Lung (tissue), 12 donors: Measurements from ENCODE around the gene RAB29. TPM values are rescaled to one million over a fixed set of nuclear protein-coding genes. Genes with fewer than 3 reads are reported as not detected.

ENCODE experiments used
- ATAC-seq: fragments of 200-7000 bp; cut with Tn5 transposase; one replicate; pipeline ENCODE4 v1.9.1; 2020; ENCODE audit warnings: moderate number of reproducible peaks; ENCODE audit not compliant: insufficient read depth, low FRiP score
- DNase-seq, 3 donors: peaks; one replicate each; pipeline ENCODE4 v3.0.0-alpha.2; 2013 to 2017
- H3K27ac ChIP-seq, 2 donors: one replicate each; pipeline ENCODE4 v1.5.1; 2013; ENCODE audit warnings: mild to moderate bottlenecking in 2 of 2, moderate library complexity in 2 of 2, control low read depth in 1 of 2, inconsistent platforms in 1 of 2, low read depth in 1 of 2, low read length in 1 of 2
- H3K27me3 ChIP-seq, 3 donors: one replicate each; pipeline ENCODE4 v1.5.1; 2013; ENCODE audit warnings: low read length in 2 of 3; ENCODE audit not compliant: control insufficient read depth in 3 of 3, insufficient read depth in 3 of 3
- H3K36me3 ChIP-seq, 4 donors: one replicate each; pipeline ENCODE4 v1.5.1; 2013; ENCODE audit warnings: low read length in 4 of 4, mild to moderate bottlenecking in 1 of 4, moderate library complexity in 1 of 4; ENCODE audit not compliant: control insufficient read depth in 4 of 4, insufficient read depth in 4 of 4
- H3K4me1 ChIP-seq, 5 donors: one replicate each; pipeline ENCODE4 v1.5.1; 2013; ENCODE audit warnings: low read length in 5 of 5, mild to moderate bottlenecking in 2 of 5, moderate library complexity in 1 of 5; ENCODE audit not compliant: control insufficient read depth in 5 of 5, insufficient read depth in 5 of 5
- H3K4me3 ChIP-seq: one replicate; pipeline ENCODE4 v1.5.1; 2013; ENCODE audit warnings: mild to moderate bottlenecking, control low read depth, moderate library complexity
- H3K9ac ChIP-seq, 2 donors: one replicate each; pipeline ENCODE4 v1.5.1; 2013; ENCODE audit warnings: low read length in 2 of 2, control low read depth in 1 of 2; ENCODE audit not compliant: insufficient read depth in 1 of 2
- H3K9me3 ChIP-seq, 4 donors: one replicate each; pipeline ENCODE4 v1.5.1; 2013; ENCODE audit warnings: low read length in 3 of 4, mild to moderate bottlenecking in 1 of 4, moderate library complexity in 1 of 4; ENCODE audit not compliant: control insufficient read depth in 4 of 4, insufficient read depth in 3 of 4
- WGBS, 2 donors: extraction: QIAGEN DNeasy Blood & Tissue Kit; methylation state at CpG; one replicate each; pipeline ENCODE4 v1.1.7; 2013; 5-methylcytosine and 5-hydroxymethylcytosine counted together
- polyA plus RNA-seq, 2 donors: library from polyadenylated mRNA; stranded (reverse); fragments of 200-250 nt; gene quantifications; one replicate each; pipeline ENCODE4 v1.2.1, GENCODE V29; 2013
- total RNA-seq, 2 donors: library from RNA; depleted of rRNA in 1 of 2; stranded (reverse); fragments of >200 nt in 1 of 2; gene quantifications; one replicate each; pipeline ENCODE4 v1.2.1, GENCODE V29; 2014 to 2021
- TF ChIP-seq, protein P1 (sequence below): IDR thresholded peaks from 2 replicates; pipeline ENCODE4 v1.5.1; 2012; ENCODE audit warnings: mild to moderate bottlenecking; ENCODE audit errors: control extremely low read depth, extremely low read depth
- donor health status: control.
- donor health status: control.
- donor health status: Bipolar disorder and iron deficiency.
- donor health status: healthy.
- donor health status: DM: yes; HTN: yes; CAD: no.

Gene RAB29
- total and polyA plus RNA-seq, 4 donors, result 8.7 to 20.0 (median 15.5) TPM

DNA sequence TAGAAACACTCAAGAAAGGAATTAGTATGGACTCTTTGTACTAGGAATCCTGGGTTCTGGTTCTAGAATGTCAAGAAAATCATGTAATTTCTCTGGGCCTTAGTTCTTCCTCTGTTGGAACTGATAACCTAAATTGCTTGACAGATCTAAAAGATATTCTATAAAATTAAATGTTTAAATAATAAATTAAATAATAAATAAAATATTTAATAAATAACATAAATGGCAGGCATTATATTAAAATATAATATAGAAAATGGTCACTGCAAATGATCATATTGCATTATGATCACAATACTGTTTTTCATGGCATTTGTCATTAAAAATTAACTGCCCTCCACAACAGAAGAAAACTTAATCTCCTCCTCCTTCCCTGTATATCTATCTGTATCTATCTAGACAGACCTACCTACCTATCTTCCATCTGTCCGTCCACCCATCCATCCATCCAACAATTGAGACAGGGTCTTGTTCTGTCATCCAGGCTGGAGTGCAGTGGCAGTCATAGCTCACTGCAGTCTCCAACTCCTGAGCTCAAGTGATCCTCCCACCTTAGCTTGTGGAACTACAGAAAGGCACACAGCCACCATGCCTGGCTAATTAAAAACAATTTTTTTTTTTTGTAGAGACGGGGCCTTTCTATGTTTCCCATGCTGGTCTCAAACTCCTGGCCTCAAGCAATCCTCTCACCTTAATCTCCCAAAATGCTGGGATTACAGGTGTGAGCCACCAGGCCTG is 41.7 kb downstream of the RAB29 start:
- no peak overlapping the region for H3K4me3 ChIP-seq
- ATAC-seq (no peak), DNase-seq (no peak)
- H3K27ac ChIP-seq, result no peak overlapping the region
- no peaks in the 10 kb centered on the region for H3K27me3 ChIP-seq
- 95% methylated on average over 2 of the region's 2 CpGs for WGBS, 2 donors
- no peak overlapping the region for H3K9ac ChIP-seq
- peaks cover 0 to 4% (median 3%) of the 10 kb centered on the region in 5 donors for H3K4me1 ChIP-seq
- TF ChIP-seq, protein P1, sequence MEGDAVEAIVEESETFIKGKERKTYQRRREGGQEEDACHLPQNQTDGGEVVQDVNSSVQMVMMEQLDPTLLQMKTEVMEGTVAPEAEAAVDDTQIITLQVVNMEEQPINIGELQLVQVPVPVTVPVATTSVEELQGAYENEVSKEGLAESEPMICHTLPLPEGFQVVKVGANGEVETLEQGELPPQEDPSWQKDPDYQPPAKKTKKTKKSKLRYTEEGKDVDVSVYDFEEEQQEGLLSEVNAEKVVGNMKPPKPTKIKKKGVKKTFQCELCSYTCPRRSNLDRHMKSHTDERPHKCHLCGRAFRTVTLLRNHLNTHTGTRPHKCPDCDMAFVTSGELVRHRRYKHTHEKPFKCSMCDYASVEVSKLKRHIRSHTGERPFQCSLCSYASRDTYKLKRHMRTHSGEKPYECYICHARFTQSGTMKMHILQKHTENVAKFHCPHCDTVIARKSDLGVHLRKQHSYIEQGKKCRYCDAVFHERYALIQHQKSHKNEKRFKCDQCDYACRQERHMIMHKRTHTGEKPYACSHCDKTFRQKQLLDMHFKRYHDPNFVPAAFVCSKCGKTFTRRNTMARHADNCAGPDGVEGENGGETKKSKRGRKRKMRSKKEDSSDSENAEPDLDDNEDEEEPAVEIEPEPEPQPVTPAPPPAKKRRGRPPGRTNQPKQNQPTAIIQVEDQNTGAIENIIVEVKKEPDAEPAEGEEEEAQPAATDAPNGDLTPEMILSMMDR, result no peak
- no peaks in the 10 kb centered on the region for H3K9me3 ChIP-seq
- H3K36me3 ChIP-seq, result peaks cover 1 to 12% (median 3%) of the 10 kb centered on the region in 4 donors

DNA sequence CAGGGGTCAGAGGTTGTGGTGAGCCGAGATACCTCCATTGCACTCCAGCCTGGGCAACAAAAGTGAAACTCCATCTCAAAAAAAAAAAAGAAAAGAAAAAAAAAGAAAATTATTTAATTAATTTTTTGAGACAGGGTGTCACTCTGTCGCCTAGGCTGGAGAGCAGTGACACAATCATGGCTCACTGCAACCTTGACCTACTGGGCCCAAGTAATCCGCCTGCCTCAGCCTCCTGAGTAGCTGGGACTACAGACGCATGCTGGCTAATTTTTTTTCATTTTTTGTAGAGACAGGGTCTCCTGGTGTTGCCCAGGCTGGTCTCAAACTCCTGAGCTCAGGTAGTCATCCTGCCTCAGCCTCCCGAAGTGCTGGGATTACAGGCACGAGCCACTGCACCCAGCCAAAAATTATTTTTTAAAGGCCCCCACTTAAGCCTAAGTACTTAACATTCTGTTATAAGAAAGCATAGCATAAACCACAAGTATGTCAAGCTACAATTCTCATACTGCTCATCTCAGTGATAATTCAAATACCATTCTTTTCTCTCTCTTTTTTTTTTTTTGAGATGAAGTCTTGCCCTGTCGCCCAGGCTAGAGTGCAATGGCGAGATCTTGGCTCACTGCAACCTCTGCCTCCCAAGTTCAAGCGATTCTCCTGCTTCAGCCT is 45.2 kb downstream of the RAB29 start:
- TF ChIP-seq, protein P1, result no peak
- no peaks in the 10 kb centered on the region for H3K27me3 ChIP-seq
- no peak overlapping the region for H3K27ac ChIP-seq
- no peak overlapping the region for H3K9ac ChIP-seq
- DNase-seq (no peak), ATAC-seq (no peak)
- H3K36me3 ChIP-seq, result peaks cover 3 to 18% (median 9%) of the 10 kb centered on the region in 4 donors
- H3K9me3 ChIP-seq, result no peaks in the 10 kb centered on the region
- WGBS, 2 donors, result 95 to 97% methylated on average over 9 of the region's 9 CpGs
- peaks cover 0 to 3% (median 0%) of the 10 kb centered on the region in 5 donors for H3K4me1 ChIP-seq
- H3K4me3 ChIP-seq, result no peak overlapping the region

DNA sequence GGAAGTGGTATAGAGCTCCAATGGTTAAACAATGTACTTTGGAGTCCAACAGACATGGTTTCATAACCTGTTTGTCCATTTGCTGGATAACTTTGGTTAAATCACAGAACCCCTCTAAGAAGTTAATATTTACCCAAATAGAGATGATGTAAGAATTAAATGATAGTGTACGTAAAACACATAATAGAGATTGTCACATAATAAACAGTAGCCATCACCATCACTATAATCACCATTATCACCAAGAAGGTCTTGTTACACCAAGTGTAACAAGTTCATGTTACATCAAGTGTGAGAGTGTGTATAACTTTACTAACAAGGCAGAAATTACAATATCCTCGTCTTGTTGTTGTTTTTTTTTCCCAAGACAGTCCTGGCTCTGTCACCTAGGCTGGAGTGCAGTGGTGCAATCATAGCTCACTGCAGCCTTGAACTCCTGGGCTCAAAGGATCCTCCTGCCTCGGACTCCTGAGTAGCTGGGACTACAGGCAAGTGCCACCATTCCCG is 48.6 kb downstream of the RAB29 start:
- Histone ChIP-seq H3K27me3 (no peaks in the 10 kb centered on the region), H3K4me1 (peaks cover 0 to 3% (median 0%) of the 10 kb centered on the region in 5 donors), H3K4me3 (no peak overlapping the region), H3K9me3 (no peaks in the 10 kb centered on the region), H3K27ac (no peak overlapping the region), H3K9ac (no peak overlapping the region), H3K36me3 (peaks cover 3 to 29% (median 15%) of the 10 kb centered on the region in 4 donors)
- TF ChIP-seq, protein P1, result no peak
- ATAC-seq, result no peak
- DNase-seq, result no peak
- WGBS, 2 donors, result 82 to 83% methylated on average over 4 of the region's 4 CpGs
